Testis (tissue), 3 donors: ENCODE data around the gene GAL3ST3. TPM values are rescaled to one million over a fixed set of nuclear protein-coding genes. Genes with fewer than 3 reads are reported as not detected.
A peak's percentile ranks its signal among the peaks of the same experiment; 100 is the strongest.

Experiments used
- DNase-seq: peaks from one replicate; pipeline ENCODE4 v3.0.0-alpha.2; 2019
- H3K27ac ChIP-seq, 2 donors: fragments of 200-600 bp; sonication (generic); one replicate each; pipeline ENCODE4 v1.5.1; 2019
- H3K27me3 ChIP-seq: fragments of 200-600 bp; sonication (generic); one replicate; pipeline ENCODE4 v1.5.1; 2019
- H3K36me3 ChIP-seq: fragments of 200-600 bp; sonication (generic); one replicate; pipeline ENCODE4 v1.5.1; 2017; ENCODE audit warnings: low read depth; ENCODE audit errors: missing control alignments
- H3K4me1 ChIP-seq: fragments of 200-600 bp; sonication (generic); one replicate; pipeline ENCODE4 v1.5.1; 2019
- H3K4me3 ChIP-seq, 2 donors: fragments of 200-600 bp; sonication (generic); one replicate each; pipeline ENCODE4 v1.5.1; 2017 to 2019
- H3K9me3 ChIP-seq: fragments of 200-600 bp; sonication (generic); one replicate; pipeline ENCODE4 v1.5.1; 2017
- CTCF ChIP-seq, 3 experiments: fragments of 450-650 bp in 2 of 3; fragments of 200-600 bp in 1 of 3; sonication (generic) in 1 of 3; IDR thresholded peaks; one replicate each; pipeline ENCODE4 v1.5.1; 2016 to 2019; ENCODE audit warnings: antibody characterized with exemption in 3 of 3, mild to moderate bottlenecking in 2 of 3, moderate library complexity in 1 of 3
- POLR2A ChIP-seq: fragments of 450-650 bp; IDR thresholded peaks from one replicate; pipeline ENCODE4 v1.6.1; 2017; ENCODE audit warnings: antibody characterized with exemption, mild to moderate bottlenecking, moderate library complexity
- WGBS, 2 donors: methylation state at CpG; one replicate each; pipeline ENCODE4 v1.1.5; 2018; 5-methylcytosine and 5-hydroxymethylcytosine counted together
- intact Hi-C: fragments of 100-400 bp; cut with DNase I; formaldehyde crosslinking; loops from one replicate; pipeline ENCODE4 v1.15.1; 2023; ENCODE audit warnings: low total_unique reads
- polyA plus RNA-seq: library from polyadenylated mRNA; stranded (reverse); fragments of 350-450 nt; fragmentation: Illumina TruSeq; extraction: RNeasy Lipid Tissue Mini Kit (QIAGEN cat#74804); gene quantifications from one replicate; pipeline ENCODE4 v1.2.3, GENCODE V29; 2014; ENCODE audit warnings: low read depth, low replicate concordance; ENCODE audit not compliant: insufficient read depth
- total RNA-seq, 2 donors: library from RNA; depleted of rRNA; stranded (reverse); fragments of >200 nt; gene quantifications; one replicate each; pipeline ENCODE4 v1.2.3, GENCODE V29; 2016

Gene GAL3ST3
- total and polyA plus RNA-seq, 3 donors from 2014 or later: 0.84 to 4.0 (median 2.0) TPM

- Histone ChIP-seq H3K27me3 (no peaks in the 10 kb centered on the region), H3K27ac (no peak overlapping the region), H3K4me3 (no peak overlapping the region), H3K9me3 (no peaks in the 10 kb centered on the region), H3K36me3 (no peaks in the 10 kb centered on the region), H3K4me1 (peaks cover 16% of the 10 kb centered on the region)
- WGBS, 2 donors: 49 to 63% methylated on average over 4 of the region's 4 CpGs
- no peak for DNase-seq
- TF ChIP-seq POLR2A (no peak), CTCF (IDR thresholded peaks at IDR 0.05) (no peak)
- intact Hi-C loops: no loop called here
These were observed 44.8 kb downstream of the GAL3ST3 start for GRCh38 chr11:66004186-66004585.

GRCh38 chr11:66003291-66003690 lies 45.7 kb downstream of the GAL3ST3 start:
- no peaks in the 10 kb centered on the region for H3K36me3 ChIP-seq
- TF ChIP-seq POLR2A (no peak), CTCF (IDR thresholded peaks at IDR 0.05) (no peak)
- intact Hi-C loops: no loop called here
- H3K4me3 ChIP-seq: peak overlapping the region in 1 of 2 donors; percentile 93
- H3K4me1 ChIP-seq: peaks cover 16% of the 10 kb centered on the region
- peak overlapping the region in 1 of 2 donors; percentile 98 for H3K27ac ChIP-seq
- WGBS, 2 donors: 41 to 49% methylated on average over 5 to 6 of the region's 6 CpGs
- DNase-seq: no peak
- no peaks in the 10 kb centered on the region for H3K9me3 ChIP-seq
- no peaks in the 10 kb centered on the region for H3K27me3 ChIP-seq

GRCh38 chr11:66002648-66003225 lies 46.2 kb downstream of the GAL3ST3 start:
- Histone ChIP-seq H3K4me1 (peaks cover 16% of the 10 kb centered on the region), H3K9me3 (no peaks in the 10 kb centered on the region), H3K36me3 (no peaks in the 10 kb centered on the region), H3K27ac (peak overlapping the region; percentile 92 to 98), H3K27me3 (no peaks in the 10 kb centered on the region), H3K4me3 (peak overlapping the region; percentile 90 to 93)
- WGBS, 2 donors: 0% methylated on average over 7 to 37 of the region's 40 CpGs
- TF ChIP-seq POLR2A: no peak
- TF ChIP-seq CTCF (IDR thresholded peaks at IDR 0.05): no peak
- peak; percentile 71 for DNase-seq
- intact Hi-C loops: no loop called here

GRCh38 chr11:66001942-66002647 lies 46.9 kb downstream of the GAL3ST3 start, which contains the start of the genes BANF1 and EIF1AD:
Gene BANF1 (plus strand): TSS chr11:66002503. CDS start chr11:66003251, 748 bp downstream.
Gene EIF1AD (minus strand): TSS chr11:66002157. CDS start chr11:66000389, 1,768 bp downstream.
- WGBS, 2 donors: 0 to 1% methylated on average over 16 to 55 of the region's 55 CpGs
- peak within 1 kb of the TSS; percentile 92 to 98 for H3K27ac ChIP-seq
- H3K27me3 ChIP-seq: no peaks in the 10 kb centered on the region
- no peaks in the 10 kb centered on the region for H3K36me3 ChIP-seq
- H3K4me1 ChIP-seq: peaks cover 13% of the 10 kb centered on the region
- TF ChIP-seq CTCF (IDR thresholded peaks at IDR 0.05): no peak
- TF ChIP-seq POLR2A: no peak
- peak within 1 kb of the TSS; percentile 90 to 93 for H3K4me3 ChIP-seq
- intact Hi-C loops: no loop called here
- peak; percentile 95 for DNase-seq
- H3K9me3 ChIP-seq: no peaks in the 10 kb centered on the region
